Transverse colon (tissue), 4 donors: ENCODE measurements around the gene FAM9A. TPM values are rescaled to one million over a fixed set of nuclear protein-coding genes. Genes with fewer than 3 reads are reported as not detected.

Experiments used
- DNase-seq: peaks from one replicate; pipeline ENCODE4 v3.0.0-alpha.2; 2019
- H3K27ac ChIP-seq, 4 donors: fragments of 200-600 bp; sonication (generic); 2 replicates each; pipeline ENCODE4 v1.5.1; 2016 to 2018; ENCODE audit warnings: inconsistent platforms in 4 of 4
- H3K27me3 ChIP-seq: fragments of 200-600 bp; sonication (generic); 2 replicates; pipeline ENCODE4 v1.5.1; 2017; ENCODE audit warnings: inconsistent platforms
- H3K36me3 ChIP-seq, 4 donors: fragments of 200-600 bp; sonication (generic); 2 replicates each; pipeline ENCODE4 v1.5.1; 2017 to 2019; ENCODE audit warnings: inconsistent platforms in 4 of 4
- H3K4me1 ChIP-seq, 4 donors: fragments of 200-600 bp; sonication (generic); 2 replicates each; pipeline ENCODE4 v1.5.1; 2017 to 2020; ENCODE audit warnings: inconsistent platforms in 4 of 4
- H3K4me3 ChIP-seq, 4 donors: fragments of 200-600 bp; sonication (generic); 1 replicate in 1 of 4; 2 replicates in 3 of 4; pipeline versions ENCODE4 v1.5.1 to v1.6.1; 2017 to 2019; ENCODE audit warnings: inconsistent platforms in 4 of 4
- H3K9me3 ChIP-seq, 2 donors: fragments of 200-600 bp; sonication (generic); 2 replicates each; pipeline ENCODE4 v1.5.1; 2017 to 2019; ENCODE audit warnings: inconsistent platforms in 2 of 2
- CTCF ChIP-seq, 5 experiments: fragments of 200-600 bp in 3 of 5; fragments of 450-650 bp in 2 of 5; sonication (generic) in 3 of 5; IDR thresholded peaks; 1 replicate in 2 of 5; 2 replicates in 3 of 5; pipeline ENCODE4 v1.5.1; 2016 to 2017; ENCODE audit warnings: antibody characterized with exemption in 5 of 5, inconsistent platforms in 3 of 5, mild to moderate bottlenecking in 2 of 5, moderate library complexity in 1 of 5
- EP300 ChIP-seq: sonication (generic); formaldehyde crosslinking; IDR thresholded peaks from one replicate; pipeline ENCODE4 v1.6.1; 2017; ENCODE audit warnings: antibody characterized with exemption, low read depth
- POLR2A ChIP-seq: fragments of 450-650 bp; IDR thresholded peaks from one replicate; pipeline ENCODE4 v1.6.1; 2016; ENCODE audit warnings: antibody characterized with exemption, mild to moderate bottlenecking, moderate library complexity
- POLR2AphosphoS5 ChIP-seq, 3 donors: sonication (generic); formaldehyde crosslinking; IDR thresholded peaks; one replicate each; pipeline ENCODE4 v1.6.1; 2016; ENCODE audit warnings: antibody characterized with exemption in 3 of 3
- WGBS, 2 donors: methylation state at CpG; one replicate each; pipeline ENCODE4 v1.1.5; 2018; ENCODE audit warnings: low coverage in 1 of 2; 5-methylcytosine and 5-hydroxymethylcytosine counted together
- in situ Hi-C, 4 donors: fragments of 200-750 bp; cut with MboI; loops; one replicate each; pipeline versions ENCODE4 v1.15.0 to v1.15.1; 2017; ENCODE audit warnings: low sequenced_read_pairs in 3 of 4, low pct_ligation_motif_present in 1 of 4, low pct_unique_long_range_greater_than_20kb in 1 of 4
- intact Hi-C: fragments of 100-400 bp; cut with DNase I; formaldehyde crosslinking; loops from one replicate; pipeline ENCODE4 v1.15.1; 2023; ENCODE audit warnings: low total_unique reads
- total RNA-seq, 4 donors: library from RNA; depleted of rRNA; stranded (reverse); fragments of >200 nt; gene quantifications; one replicate each; pipeline ENCODE4 v1.1.0, GENCODE V29; 2016

Gene FAM9A
- total RNA-seq, 4 donors from 2014 or later, result not detected

GRCh38 chrX:8848911-8849310 lies 47.7 kb upstream of the FAM9A start:
- 63 to 83% methylated on average over 1 to 3 of the region's 3 CpGs for WGBS, 2 donors
- in situ Hi-C loops, result no loop called here
- H3K27ac ChIP-seq, result no peak overlapping the region

GRCh38 chrX:8848441-8848840 lies 47.3 kb upstream of the FAM9A start:
- 52% methylated on average over 3 of the region's 3 CpGs; no CpG with 5 or more reads in 1 of the 2 donors for WGBS, 2 donors
- Histone ChIP-seq H3K36me3 (no peaks in the 10 kb centered on the region), H3K4me1 (no peaks in the 10 kb centered on the region), H3K27ac (no peak overlapping the region), H3K9me3 (no peaks in the 10 kb centered on the region), H3K4me3 (no peak overlapping the region), H3K27me3 (no peaks in the 10 kb centered on the region)
- in situ Hi-C loops (no loop called here), intact Hi-C loops (no loop called here)
- DNase-seq, result no peak
- no peak for TF ChIP-seq POLR2A
- TF ChIP-seq EP300, result no peak
- no peak for TF ChIP-seq POLR2AphosphoS5 (IDR thresholded peaks at IDR 0.05)
- TF ChIP-seq CTCF (IDR thresholded peaks at IDR 0.05), result no peak

More at GRCh38 chrX:8848911-8849310, 47.7 kb upstream of the FAM9A start:
- H3K27me3 ChIP-seq, result no peaks in the 10 kb centered on the region
- no peaks in the 10 kb centered on the region for H3K9me3 ChIP-seq
- no peak for TF ChIP-seq POLR2AphosphoS5 (IDR thresholded peaks at IDR 0.05)
- no peak for TF ChIP-seq POLR2A
- no peak for TF ChIP-seq EP300
- TF ChIP-seq CTCF (IDR thresholded peaks at IDR 0.05), result no peak
- H3K36me3 ChIP-seq, result no peaks in the 10 kb centered on the region
- no peaks in the 10 kb centered on the region for H3K4me1 ChIP-seq
- intact Hi-C loops, result no loop called here
- H3K4me3 ChIP-seq, result no peak overlapping the region
- DNase-seq, result no peak

GRCh38 chrX:8847360-8847759 lies 46.2 kb upstream of the FAM9A start:
- H3K27ac ChIP-seq, result no peak overlapping the region
- no peaks in the 10 kb centered on the region for H3K36me3 ChIP-seq
- no peaks in the 10 kb centered on the region for H3K9me3 ChIP-seq
- intact Hi-C loops (no loop called here), in situ Hi-C loops (no loop called here)
- no peaks in the 10 kb centered on the region for H3K4me1 ChIP-seq
- no peak overlapping the region for H3K4me3 ChIP-seq
- H3K27me3 ChIP-seq, result no peaks in the 10 kb centered on the region
- TF ChIP-seq EP300 (no peak), POLR2A (no peak), CTCF (IDR thresholded peaks at IDR 0.05) (no peak), POLR2AphosphoS5 (IDR thresholded peaks at IDR 0.05) (no peak)
- WGBS, 2 donors, result 35% methylated on average over 1 of the region's 1 CpG; no CpG with 5 or more reads in 1 of the 2 donors
- DNase-seq, result no peak

GRCh38 chrX:8846266-8846665 lies 45.1 kb upstream of the FAM9A start:
- Histone ChIP-seq H3K27me3 (no peaks in the 10 kb centered on the region), H3K36me3 (no peaks in the 10 kb centered on the region), H3K27ac (no peak overlapping the region), H3K4me3 (no peak overlapping the region), H3K4me1 (no peaks in the 10 kb centered on the region), H3K9me3 (no peaks in the 10 kb centered on the region)
- DNase-seq, result no peak
- TF ChIP-seq EP300 (no peak), POLR2A (no peak), POLR2AphosphoS5 (IDR thresholded peaks at IDR 0.05) (no peak), CTCF (IDR thresholded peaks at IDR 0.05) (no peak)
- WGBS, 2 donors, result 17 to 61% methylated on average over 1 to 5 of the region's 5 CpGs
- intact Hi-C loops, result no loop called here
- in situ Hi-C loops, result no loop called here
